Measurements from ENCODE around the gene DDX1.

- TF ChIP-seq CTCF (IDR thresholded peaks at IDR 0.05) (no peak), POLR2A (IDR thresholded peaks at IDR 0.05) (no peak)
These were observed 35.9 kb upstream of the DDX1 start for GRCh38 chr2:15555760-15556193.

All from uterus (tissue), 2 donors.